Measurements from ENCODE around the gene HMCN1. TPM values are rescaled to one million over a fixed set of nuclear protein-coding genes. Genes with fewer than 3 reads are reported as not detected.

The HMCN1 gene
- total RNA-seq, 1 experiment from 2014 or later = under 0.01 TPM

DNA sequence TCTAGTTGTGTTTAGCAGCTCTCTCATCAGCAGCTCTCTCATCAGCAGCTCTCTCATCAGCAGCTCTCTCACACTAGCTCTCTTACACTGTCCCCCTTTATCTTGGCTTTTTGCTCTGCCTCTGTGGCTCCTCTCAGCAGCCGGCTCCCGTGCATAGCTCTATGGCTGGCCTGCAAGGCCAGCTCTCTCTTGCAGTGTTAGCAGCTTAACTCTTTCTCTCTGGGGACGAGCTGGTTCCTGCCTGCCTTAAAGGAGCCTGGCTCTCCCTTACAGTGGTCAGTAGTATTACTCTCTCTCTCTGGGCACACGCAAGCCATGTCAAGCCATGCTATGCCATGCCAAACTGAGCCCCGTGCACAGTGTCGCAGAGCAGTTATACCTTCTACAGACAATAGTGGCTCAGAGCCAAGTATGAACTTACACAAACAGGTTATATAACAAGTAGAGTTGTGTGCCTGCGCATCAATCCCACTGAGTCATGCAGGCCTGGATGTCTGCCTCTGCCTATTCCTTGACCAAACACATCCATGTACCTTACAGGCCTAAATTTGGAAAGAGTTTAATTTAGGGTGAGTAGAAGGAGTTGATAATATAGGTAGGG, 345.0 kb downstream of the HMCN1 start:
- DNase-seq = no peak
- Histone ChIP-seq H3K9me3 (no peaks in the 10 kb centered on the region), H3K4me3 (no peak overlapping the region), H3K36me3 (no peaks in the 10 kb centered on the region), H3K27me3 (peaks cover 7% of the 10 kb centered on the region; the same call in 1 of the 2 replicates)

GRCh38 chr1:186082235-186082937, 348.2 kb downstream of the HMCN1 start:
- no peaks in the 10 kb centered on the region for H3K9me3 ChIP-seq
- DNase-seq = peak; percentile 57
- no peaks in the 10 kb centered on the region for H3K36me3 ChIP-seq
- no peaks in the 10 kb centered on the region for H3K27me3 ChIP-seq
- no peak overlapping the region for H3K4me3 ChIP-seq

DNA sequence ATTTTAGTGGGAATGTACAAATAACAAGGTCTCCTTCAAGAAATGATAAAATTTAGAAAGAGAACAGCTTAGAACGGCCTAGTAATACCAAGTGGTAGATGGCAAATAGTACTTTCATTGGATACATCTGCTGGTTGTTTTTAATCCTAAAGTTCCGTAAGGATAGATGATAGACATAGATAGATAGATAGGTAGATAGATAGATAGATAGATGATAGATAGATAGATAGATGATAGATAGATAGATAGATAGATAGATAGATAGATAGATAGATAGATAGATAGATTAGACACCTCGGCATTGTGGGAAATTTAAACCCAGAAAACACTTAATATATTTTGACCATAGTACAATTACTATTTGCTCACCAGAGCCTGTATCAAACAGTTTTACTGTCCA, 352.4 kb downstream of the HMCN1 start:
- H3K4me3 ChIP-seq = no peak overlapping the region
- H3K27me3 ChIP-seq = no peaks in the 10 kb centered on the region; the same call in 1 of the 2 replicates
- H3K36me3 ChIP-seq = no peaks in the 10 kb centered on the region
- no peak for DNase-seq
- no peaks in the 10 kb centered on the region for H3K9me3 ChIP-seq

DNA sequence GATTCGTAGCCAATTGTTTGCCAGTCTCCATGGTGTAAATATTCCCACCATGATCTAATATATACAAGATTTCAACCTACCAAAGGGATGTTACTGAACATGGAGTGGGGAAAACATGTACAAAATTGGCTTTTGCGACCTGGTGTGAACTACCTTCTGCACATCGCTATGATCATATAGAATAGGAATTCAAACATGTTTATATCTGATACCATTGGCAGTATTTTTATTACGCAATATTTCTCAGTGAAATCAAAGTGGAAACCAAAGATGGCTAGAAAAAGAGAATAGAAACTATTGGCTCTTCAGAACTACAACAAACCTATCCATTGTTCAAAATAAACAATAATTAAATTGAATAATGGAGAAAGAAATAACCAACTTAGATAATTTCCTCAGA, 355.7 kb downstream of the HMCN1 start:
- H3K9me3 ChIP-seq = no peaks in the 10 kb centered on the region
- no peak for DNase-seq
- H3K36me3 ChIP-seq = no peaks in the 10 kb centered on the region
- H3K4me3 ChIP-seq = no peak overlapping the region
- no peaks in the 10 kb centered on the region; the same call in 1 of the 2 replicates for H3K27me3 ChIP-seq

GRCh38 chr1:186091222-186091720, 357.1 kb downstream of the HMCN1 start:
- Histone ChIP-seq H3K9me3 (no peaks in the 10 kb centered on the region), H3K36me3 (no peaks in the 10 kb centered on the region), H3K4me3 (no peak overlapping the region), H3K27me3 (no peaks in the 10 kb centered on the region; the same call in 1 of the 2 replicates)
- no peak for DNase-seq

DNA sequence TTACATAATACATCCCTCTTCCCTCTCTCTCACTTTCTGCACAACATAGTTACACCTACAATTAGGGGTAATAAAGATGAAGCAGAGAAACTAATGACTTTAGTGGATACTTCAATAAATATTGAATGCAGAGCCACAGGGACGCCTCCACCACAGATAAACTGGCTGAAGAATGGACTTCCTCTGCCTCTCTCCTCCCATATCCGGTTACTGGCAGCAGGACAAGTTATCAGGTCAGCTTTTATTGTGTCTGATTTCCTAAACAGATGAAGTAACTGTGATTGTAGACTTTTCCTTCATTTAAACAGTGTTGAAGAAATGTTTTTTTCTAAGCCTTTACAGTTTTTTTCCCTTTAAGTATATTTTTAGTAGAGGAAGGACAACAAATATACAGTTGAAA, 359.2 kb downstream of the HMCN1 start:
- no peak overlapping the region for H3K4me3 ChIP-seq
- peaks cover 2% of the 10 kb centered on the region; the same call in 1 of the 2 replicates for H3K27me3 ChIP-seq
- no peaks in the 10 kb centered on the region for H3K36me3 ChIP-seq
- DNase-seq = peak; percentile 14
- H3K9me3 ChIP-seq = no peaks in the 10 kb centered on the region

DNA sequence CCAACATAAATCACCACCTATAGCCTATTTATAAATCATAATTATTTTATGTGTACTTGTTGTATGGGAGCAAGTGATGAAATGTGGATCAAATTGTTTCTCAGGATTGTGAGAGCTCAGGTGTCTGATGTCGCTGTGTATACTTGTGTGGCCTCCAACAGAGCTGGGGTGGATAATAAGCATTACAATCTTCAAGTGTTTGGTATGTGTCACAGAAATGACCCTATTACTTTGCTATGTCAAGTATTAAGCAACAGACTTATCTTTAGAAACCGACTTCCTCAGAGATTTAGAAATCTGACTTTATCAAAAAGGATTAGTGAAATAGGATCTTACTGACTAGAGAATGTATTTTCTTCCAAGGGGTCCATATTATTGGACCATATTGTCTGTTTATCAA, 360.0 kb downstream of the HMCN1 start:
- Histone ChIP-seq H3K36me3 (no peaks in the 10 kb centered on the region), H3K27me3 (peaks cover 2% of the 10 kb centered on the region; the same call in 1 of the 2 replicates), H3K9me3 (no peaks in the 10 kb centered on the region), H3K4me3 (no peak overlapping the region)
- DNase-seq = no peak

DNA sequence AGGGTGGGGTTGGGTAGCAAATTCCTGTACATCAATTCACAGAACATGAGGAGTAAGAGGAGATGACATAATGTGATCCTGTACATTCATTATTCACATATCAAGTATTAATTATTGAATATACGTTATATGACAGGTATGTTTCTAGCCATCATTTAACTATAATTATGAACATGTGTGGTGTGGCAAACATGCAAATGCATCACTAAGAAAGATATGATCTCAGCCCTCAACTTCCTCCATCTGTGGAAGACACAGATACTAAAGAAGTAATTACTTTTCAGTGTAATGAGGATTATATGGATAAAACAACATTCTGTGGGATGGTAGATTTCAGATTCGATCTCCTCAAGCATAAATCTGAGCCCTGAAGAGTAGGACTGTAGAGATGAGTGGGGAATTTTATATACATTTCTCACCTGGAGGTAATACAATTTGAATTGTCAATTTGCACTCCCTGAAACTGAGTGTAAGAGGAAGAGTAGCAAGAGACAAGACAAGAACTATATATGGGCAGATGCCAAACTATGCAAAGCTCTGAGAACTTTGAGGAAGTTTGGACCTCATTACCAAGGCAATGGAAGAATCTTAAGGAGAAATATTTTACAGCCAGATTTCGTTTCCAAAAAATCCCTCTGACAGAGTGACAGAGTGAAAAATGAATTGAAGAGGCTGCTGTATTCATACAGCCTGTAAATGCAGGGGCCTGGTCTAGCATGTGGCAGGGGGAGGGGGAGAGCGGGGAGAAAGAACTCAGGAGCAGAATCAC, 365.3 kb downstream of the HMCN1 start:
- no peaks in the 10 kb centered on the region for H3K9me3 ChIP-seq
- no peaks in the 10 kb centered on the region for H3K36me3 ChIP-seq
- H3K4me3 ChIP-seq = no peak overlapping the region
- 0 out of 2 replicates have a peak, but pooled peaks cover 2% of the 10 kb centered on the region for H3K27me3 ChIP-seq
- no peak for DNase-seq

- Histone ChIP-seq H3K9me3 (no peaks in the 10 kb centered on the region), H3K36me3 (no peaks in the 10 kb centered on the region), H3K4me3 (no peak overlapping the region), H3K27me3 (no peaks in the 10 kb centered on the region)
- no peak for DNase-seq
Observed at GRCh38 chr1:186102107-186102506, 367.9 kb downstream of the HMCN1 start.

- Histone ChIP-seq H3K4me3 (no peak overlapping the region), H3K27me3 (no peaks in the 10 kb centered on the region), H3K9me3 (no peaks in the 10 kb centered on the region), H3K36me3 (no peaks in the 10 kb centered on the region)
- DNase-seq = peak; percentile 56
Observed at GRCh38 chr1:186102547-186103148, 368.5 kb downstream of the HMCN1 start.

DNA sequence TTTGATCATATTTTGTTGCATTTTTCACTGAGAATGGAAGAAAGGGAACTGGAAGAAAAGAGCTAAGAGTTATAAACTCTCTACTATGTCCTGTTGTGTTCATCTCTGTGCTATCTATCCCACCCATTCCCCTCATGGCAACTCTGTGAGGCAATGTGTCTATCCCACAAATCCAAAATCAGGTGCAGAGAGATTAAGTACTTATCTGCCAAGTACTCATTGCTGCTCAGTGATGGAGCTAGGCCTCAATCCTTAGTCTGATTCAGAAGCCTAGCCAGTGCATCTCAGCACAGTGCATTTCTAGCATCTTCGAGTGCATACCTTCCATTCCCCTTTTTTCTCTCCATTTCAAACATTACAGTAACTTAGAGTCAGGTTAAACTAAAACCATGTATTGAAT, 370.3 kb downstream of the HMCN1 start:
- no peak overlapping the region for H3K4me3 ChIP-seq
- no peaks in the 10 kb centered on the region for H3K9me3 ChIP-seq
- DNase-seq = no peak
- no peaks in the 10 kb centered on the region for H3K36me3 ChIP-seq
- no peaks in the 10 kb centered on the region for H3K27me3 ChIP-seq

- Histone ChIP-seq H3K36me3 (no peaks in the 10 kb centered on the region), H3K4me3 (no peak overlapping the region), H3K27me3 (no peaks in the 10 kb centered on the region), H3K9me3 (no peaks in the 10 kb centered on the region)
- DNase-seq = no peak
Observed at GRCh38 chr1:186112280-186112679, 378.1 kb downstream of the HMCN1 start.

DNA sequence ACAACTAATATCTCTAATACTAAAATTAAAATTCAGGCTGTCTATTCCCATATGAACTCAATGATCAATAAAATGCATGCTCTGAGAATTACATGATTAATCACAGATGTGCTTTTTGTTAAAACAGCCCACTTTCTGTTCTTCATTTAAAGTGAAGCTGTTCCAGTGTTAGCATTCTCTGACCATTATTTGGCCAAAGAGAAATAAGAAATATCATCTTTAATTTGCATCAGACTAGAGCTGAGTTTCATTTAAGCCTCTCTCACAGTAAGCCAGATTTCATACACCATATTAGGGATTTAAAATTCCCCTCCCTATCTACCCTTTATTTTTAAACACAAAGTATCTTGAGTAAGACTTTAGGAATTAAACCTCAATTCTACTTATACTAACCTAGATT, 379.3 kb downstream of the HMCN1 start:
- Histone ChIP-seq H3K4me3 (no peak overlapping the region), H3K9me3 (no peaks in the 10 kb centered on the region), H3K27me3 (no peaks in the 10 kb centered on the region; the same call in 1 of the 2 replicates), H3K36me3 (no peaks in the 10 kb centered on the region)
- DNase-seq = no peak

GRCh38 chr1:186118724-186119123, 384.5 kb downstream of the HMCN1 start:
- Histone ChIP-seq H3K36me3 (no peaks in the 10 kb centered on the region), H3K9me3 (no peaks in the 10 kb centered on the region), H3K4me3 (no peak overlapping the region), H3K27me3 (no peaks in the 10 kb centered on the region; the same call in 1 of the 2 replicates)
- no peak for DNase-seq

- DNase-seq = no peak
- peaks cover 3% of the 10 kb centered on the region; the same call in 1 of the 2 replicates for H3K27me3 ChIP-seq
- H3K36me3 ChIP-seq = no peaks in the 10 kb centered on the region
- no peaks in the 10 kb centered on the region for H3K9me3 ChIP-seq
- no peak overlapping the region for H3K4me3 ChIP-seq
Observed at GRCh38 chr1:186122837-186123236, 388.6 kb downstream of the HMCN1 start.

DNA sequence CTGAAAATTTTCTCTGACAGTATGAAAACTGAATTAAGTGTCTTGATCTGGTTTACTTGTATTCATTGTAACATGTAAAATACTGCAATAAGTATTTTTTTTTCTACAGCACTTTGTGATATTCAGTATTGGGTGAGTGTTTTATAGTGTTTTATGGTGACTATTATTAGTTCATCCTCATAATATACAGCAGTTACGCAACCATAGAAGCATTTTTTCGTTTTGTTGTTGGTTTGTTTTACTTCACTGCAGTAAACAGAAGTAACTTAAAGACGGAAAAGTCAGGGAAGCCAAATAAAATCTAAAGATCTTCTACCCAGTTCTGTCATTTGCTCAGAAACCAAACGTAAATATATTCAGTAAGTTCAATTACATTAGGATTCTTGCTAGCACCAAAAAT, 390.8 kb downstream of the HMCN1 start:
- Histone ChIP-seq H3K9me3 (no peaks in the 10 kb centered on the region), H3K27me3 (0 out of 2 replicates have a peak, but pooled peaks cover 3% of the 10 kb centered on the region), H3K36me3 (no peaks in the 10 kb centered on the region), H3K4me3 (no peak overlapping the region)
- DNase-seq = no peak

GRCh38 chr1:186125511-186125910, 391.3 kb downstream of the HMCN1 start:
- DNase-seq = no peak
- Histone ChIP-seq H3K36me3 (no peaks in the 10 kb centered on the region), H3K4me3 (no peak overlapping the region), H3K9me3 (no peaks in the 10 kb centered on the region), H3K27me3 (0 out of 2 replicates have a peak, but pooled peaks cover 3% of the 10 kb centered on the region)
